DOHH2 (cell line): ENCODE results near the gene LRRC43.

Experiments
- EZH2phosphoT487 ChIP-seq: fragments of 200-600 bp; sonication (generic); IDR thresholded peaks from 2 replicates; pipeline ENCODE4 v1.6.1; 2017; ENCODE audit warnings: borderline replicate concordance, mild to moderate bottlenecking, antibody characterized with exemption, low read length, moderate library complexity, mixed read lengths
- TF ChIP-seq, protein P1 (sequence below): fragments of 200-600 bp; sonication (generic); IDR thresholded peaks from one replicate; pipeline ENCODE4 v1.5.1; 2014; ENCODE audit warnings: antibody characterized with exemption, mild to moderate bottlenecking, low read depth, low read length; ENCODE audit not compliant: poor library complexity, severe bottlenecking

DNA sequence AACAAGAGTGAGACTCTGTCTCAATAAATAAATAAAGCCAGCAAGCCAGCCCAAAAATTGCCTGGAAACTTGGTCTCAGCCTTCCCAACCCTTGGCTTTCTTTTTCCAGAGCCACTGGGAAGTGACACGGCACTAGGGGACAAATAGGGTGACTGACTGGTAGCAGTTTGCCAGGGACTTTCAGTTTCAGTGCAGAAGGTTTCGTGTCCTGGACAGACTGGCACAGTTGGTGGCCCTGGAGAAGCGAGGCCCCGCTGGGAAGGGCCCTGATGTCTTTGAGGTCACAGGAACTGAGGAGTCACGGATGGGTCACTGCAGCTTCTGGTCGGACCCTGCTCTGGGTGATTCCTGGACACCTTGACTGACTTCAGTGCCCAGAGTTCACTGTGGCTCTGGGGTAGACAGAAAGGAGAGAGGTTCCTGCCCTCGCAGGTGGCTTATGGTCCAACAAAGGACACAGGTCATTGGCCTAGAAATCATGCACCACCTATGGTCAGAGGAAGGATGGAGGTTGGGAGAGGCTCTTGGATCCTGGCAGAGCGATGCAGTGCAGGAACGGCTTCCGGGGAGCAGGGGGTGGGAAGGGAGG is 2.7 kb downstream of the LRRC43 start:
- TF ChIP-seq, protein P1, sequence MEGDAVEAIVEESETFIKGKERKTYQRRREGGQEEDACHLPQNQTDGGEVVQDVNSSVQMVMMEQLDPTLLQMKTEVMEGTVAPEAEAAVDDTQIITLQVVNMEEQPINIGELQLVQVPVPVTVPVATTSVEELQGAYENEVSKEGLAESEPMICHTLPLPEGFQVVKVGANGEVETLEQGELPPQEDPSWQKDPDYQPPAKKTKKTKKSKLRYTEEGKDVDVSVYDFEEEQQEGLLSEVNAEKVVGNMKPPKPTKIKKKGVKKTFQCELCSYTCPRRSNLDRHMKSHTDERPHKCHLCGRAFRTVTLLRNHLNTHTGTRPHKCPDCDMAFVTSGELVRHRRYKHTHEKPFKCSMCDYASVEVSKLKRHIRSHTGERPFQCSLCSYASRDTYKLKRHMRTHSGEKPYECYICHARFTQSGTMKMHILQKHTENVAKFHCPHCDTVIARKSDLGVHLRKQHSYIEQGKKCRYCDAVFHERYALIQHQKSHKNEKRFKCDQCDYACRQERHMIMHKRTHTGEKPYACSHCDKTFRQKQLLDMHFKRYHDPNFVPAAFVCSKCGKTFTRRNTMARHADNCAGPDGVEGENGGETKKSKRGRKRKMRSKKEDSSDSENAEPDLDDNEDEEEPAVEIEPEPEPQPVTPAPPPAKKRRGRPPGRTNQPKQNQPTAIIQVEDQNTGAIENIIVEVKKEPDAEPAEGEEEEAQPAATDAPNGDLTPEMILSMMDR: no peak
- TF ChIP-seq EZH2phosphoT487: no peak
